HepG2 (cell line): ENCODE data around the gene SMIM30. TPM values are rescaled to one million over a fixed set of nuclear protein-coding genes. Genes with fewer than 3 reads are reported as not detected.

Experiments used
- ATAC-seq: fragments of 200-7000 bp; cut with Tn5 transposase; 3 replicates; pipeline ENCODE4 v1.9.1; 2020; ENCODE audit warnings: mild to moderate bottlenecking, moderate library complexity
- BruUV-seq: library from RNA; stranded (reverse); fragments of 400-500 nt; replicated peaks from 2 replicates; lab custom pipeline; 2021; lab: Mats Ljungman, UMichigan
- CTCF ChIA-PET: fragments of 300-600 bp; formaldehyde crosslinking; extraction: SDS; loops from one replicate; lab custom pipeline; 2021; ENCODE audit warnings: low total read pairs, inconsistent platforms, low intra/inter-chr PET ratio; lab: Yijun Ruan, JAX
- POLR2A ChIA-PET: fragments of 350-600 bp; sonication (Branson Sonifier 250); formaldehyde crosslinking; loops from one replicate; lab custom pipeline; 2020; ENCODE audit warnings: antibody characterized with exemption, inconsistent platforms; lab: Yijun Ruan, JAX
- DNase-seq: peaks from one replicate; pipeline ENCODE4 v3.0.0-alpha.2; 2015; ENCODE audit warnings: low spot score
- FAIRE-seq: peaks from 3 replicates; lab custom pipeline; 2011; peaks lifted over from hg19 to GRCh38; lab: Jason Lieb, UNC
- H2AFZ ChIP-seq: one replicate; pipeline ENCODE4 v1.6.1; 2011; ENCODE audit warnings: low read length, inconsistent platforms
- H3K27ac ChIP-seq: fragments of 300-600 bp; 3 replicates; pipeline ENCODE4 v1.8.0; 2011; ENCODE audit warnings: mixed run types, mild to moderate bottlenecking, mixed read lengths, low read length, inconsistent platforms; ENCODE audit not compliant: insufficient read depth; ENCODE audit errors: extremely low read length
- H3K27me3 ChIP-seq, 2 experiments: fragments of 200-600 bp in 1 of 2; 2 replicates in 1 of 2; 3 replicates in 1 of 2; pipeline versions ENCODE4 v1.6.0 to v1.8.0; 2011; ENCODE audit warnings: low read length in 2 of 2, mild to moderate bottlenecking in 2 of 2, moderate library complexity in 2 of 2, inconsistent platforms in 1 of 2; ENCODE audit not compliant: insufficient read depth in 2 of 2, control insufficient read depth in 1 of 2
- H3K36me3 ChIP-seq, 2 experiments: fragments of 200-600 bp in 1 of 2; replicated peaks in 1 of 2; 2 replicates in 1 of 2; 3 replicates in 1 of 2; pipeline versions ENCODE4 v1.5.1 to v1.8.0; 2011; ENCODE audit warnings: low read length in 2 of 2, inconsistent platforms in 1 of 2; ENCODE audit not compliant: insufficient read depth in 2 of 2, control insufficient read depth in 1 of 2
- H3K4me1 ChIP-seq: 2 replicates; pipeline ENCODE4 v1.5.1; 2012; ENCODE audit warnings: low read length, inconsistent platforms; ENCODE audit not compliant: insufficient read depth
- H3K4me2 ChIP-seq: 2 replicates; pipeline ENCODE4 v1.6.0; 2011; ENCODE audit warnings: low read depth, low read length, inconsistent platforms
- H3K4me3 ChIP-seq, 3 experiments: fragments of 200-600 bp in 1 of 3; sonication (generic), shearing (Covaris generic) in 1 of 3; replicated peaks in 1 of 3; 2 replicates each; pipeline ENCODE4 v1.5.1; 2011 to 2016; ENCODE audit warnings: low read length in 3 of 3, inconsistent platforms in 2 of 3, low read depth in 2 of 3, mild to moderate bottlenecking in 2 of 3, control low read depth in 1 of 3, mixed read lengths in 1 of 3; ENCODE audit not compliant: insufficient read depth in 1 of 3
- H3K79me2 ChIP-seq: one replicate; pipeline ENCODE4 v1.6.1; 2011; ENCODE audit warnings: low read length, inconsistent platforms; ENCODE audit not compliant: insufficient read depth
- H3K9ac ChIP-seq: 2 replicates; pipeline ENCODE4 v1.6.0; 2011; ENCODE audit warnings: mild to moderate bottlenecking, low read depth, low read length, inconsistent platforms; ENCODE audit not compliant: insufficient read depth
- H3K9me3 ChIP-seq: 2 replicates; pipeline ENCODE4 v1.5.1; 2012; ENCODE audit warnings: mild to moderate bottlenecking, low read length
- H4K20me1 ChIP-seq: 2 replicates; pipeline ENCODE4 v1.6.0; 2011; ENCODE audit warnings: inconsistent platforms, mild to moderate bottlenecking, low read length, moderate library complexity; ENCODE audit not compliant: insufficient read depth
- ATRX ChIP-seq: sonication (generic); formaldehyde crosslinking; IDR thresholded peaks from 2 replicates; pipeline ENCODE4 v1.4.0; 2020; ENCODE audit warnings: missing genetic modification reagents, borderline replicate concordance
- MAF1 ChIP-seq: sonication (generic); formaldehyde crosslinking; IDR thresholded peaks from 2 replicates; pipeline ENCODE4 v1.5.0; 2020; ENCODE audit warnings: missing genetic modification reagents, borderline replicate concordance
- PPARG ChIP-seq: conservative IDR thresholded peaks from 2 replicates; pipeline ENCODE4 v1.6.1; 2016; ENCODE audit warnings: missing biosample characterization, missing genetic modification reagents
- SAP130 ChIP-seq: IDR thresholded peaks from 2 replicates; pipeline ENCODE4 v1.6.1; 2016; ENCODE audit warnings: low read depth
- ZBTB1 ChIP-seq: sonication (generic); formaldehyde crosslinking; IDR thresholded peaks from 2 replicates; pipeline ENCODE4 v1.4.0; 2020; ENCODE audit warnings: missing genetic modification reagents, borderline replicate concordance
- WGBS: methylation state at CpG from one replicate; pipeline ENCODE4 v1.1.6; 2017; ENCODE audit warnings: low lambda C conversion rate; 5-methylcytosine and 5-hydroxymethylcytosine counted together
- in situ Hi-C: cut with HindIII; loops from 2 replicates; pipeline ENCODE4 v1.10.0; 2017; ENCODE audit warnings: low pct_unique_long_range_greater_than_20kb; ENCODE audit not compliant: extremely low pct_ligation_motif_present
- intact Hi-C: fragments of 100-400 bp; cut with micrococcal nuclease; formaldehyde crosslinking; loops from one replicate; pipeline ENCODE4 v1.10.0; 2022; ENCODE audit not compliant: unreplicated experiment
- polyA plus RNA-seq, 8 experiments: library from polyadenylated mRNA; depleted of rRNA in 3 of 8; stranded (reverse) in 7 of 8; unstranded in 1 of 8; fragments of >200 nt; fragmentation: Illumina TruSeq in 4 of 8; extraction: Trizol in 4 of 8; gene quantifications; 2 replicates each; pipeline versions ENCODE4 v1.2.1 to v1.2.3, GENCODE V29; 2011 to 2016; ENCODE audit warnings: low read depth in 4 of 8, missing spikeins in 1 of 8, mixed read lengths in 1 of 8; ENCODE audit not compliant: insufficient read depth in 1 of 8
- total RNA-seq, 5 experiments: library from RNA; depleted of rRNA; stranded (reverse); fragments of >200 nt; fragmentation: Illumina TruSeq; extraction: Trizol; gene quantifications; 2 replicates each; pipeline ENCODE4 v1.2.3, GENCODE V29; 2016; ENCODE audit warnings: low read depth in 1 of 5
- TF ChIP-seq, protein P1 (sequence below): sonication (generic); formaldehyde crosslinking; IDR thresholded peaks from 2 replicates; pipeline ENCODE4 v1.5.0; 2020; ENCODE audit warnings: mild to moderate bottlenecking, missing genetic modification reagents, moderate library complexity
- TF ChIP-seq, protein P2 (sequence below): sonication (generic); formaldehyde crosslinking; IDR thresholded peaks from 2 replicates; pipeline ENCODE4 v1.8.1; 2022; ENCODE audit warnings: mild to moderate bottlenecking, missing genetic modification reagents
- TF ChIP-seq, protein P3 (sequence below): sonication (generic); formaldehyde crosslinking; IDR thresholded peaks from 2 replicates; pipeline ENCODE4 v1.5.0; 2020; ENCODE audit warnings: missing genetic modification reagents, mild to moderate bottlenecking, borderline replicate concordance

Gene SMIM30
- total and polyA plus RNA-seq, 2 of the 13 experiments (the other 11 are each of a cell fraction or from before 2014, with no cell fraction given) = 23.5 to 25.2 TPM

DNA sequence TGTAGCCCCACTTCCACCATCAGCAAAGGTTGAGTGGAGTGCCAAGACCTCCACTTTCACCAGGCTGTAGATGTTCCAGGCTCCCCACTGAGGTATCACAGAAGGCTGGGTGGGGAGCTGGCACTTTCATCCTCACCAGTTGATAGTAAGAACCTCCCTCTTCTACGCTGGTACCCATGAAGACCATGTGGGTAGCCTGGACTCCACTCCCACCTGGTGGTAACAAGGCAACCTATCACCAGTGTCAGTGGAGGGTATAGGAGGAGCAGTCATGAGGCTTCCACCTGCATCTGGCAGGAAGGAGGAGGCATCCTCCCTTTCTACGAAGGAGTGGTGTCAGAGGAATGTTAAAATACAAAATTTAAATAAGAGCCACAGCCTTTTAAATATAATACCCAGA is 4.4 kb downstream of the SMIM30 start:
- BruUV-seq = no TSS peak
- ChIA-PET POLR2A (no interaction called here), CTCF (no interaction called here)
- WGBS = 90% methylated on average over 2 of the region's 2 CpGs
- TF ChIP-seq PPARG (CRISPR knock-in tag) = no peak
- TF ChIP-seq MAF1 (CRISPR knock-in tag) = no peak
- TF ChIP-seq, protein P1, sequence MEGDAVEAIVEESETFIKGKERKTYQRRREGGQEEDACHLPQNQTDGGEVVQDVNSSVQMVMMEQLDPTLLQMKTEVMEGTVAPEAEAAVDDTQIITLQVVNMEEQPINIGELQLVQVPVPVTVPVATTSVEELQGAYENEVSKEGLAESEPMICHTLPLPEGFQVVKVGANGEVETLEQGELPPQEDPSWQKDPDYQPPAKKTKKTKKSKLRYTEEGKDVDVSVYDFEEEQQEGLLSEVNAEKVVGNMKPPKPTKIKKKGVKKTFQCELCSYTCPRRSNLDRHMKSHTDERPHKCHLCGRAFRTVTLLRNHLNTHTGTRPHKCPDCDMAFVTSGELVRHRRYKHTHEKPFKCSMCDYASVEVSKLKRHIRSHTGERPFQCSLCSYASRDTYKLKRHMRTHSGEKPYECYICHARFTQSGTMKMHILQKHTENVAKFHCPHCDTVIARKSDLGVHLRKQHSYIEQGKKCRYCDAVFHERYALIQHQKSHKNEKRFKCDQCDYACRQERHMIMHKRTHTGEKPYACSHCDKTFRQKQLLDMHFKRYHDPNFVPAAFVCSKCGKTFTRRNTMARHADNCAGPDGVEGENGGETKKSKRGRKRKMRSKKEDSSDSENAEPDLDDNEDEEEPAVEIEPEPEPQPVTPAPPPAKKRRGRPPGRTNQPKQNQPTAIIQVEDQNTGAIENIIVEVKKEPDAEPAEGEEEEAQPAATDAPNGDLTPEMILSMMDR (CRISPR knock-in tag) = peak; percentile 20; the same call in 1 of the 2 replicates
- Histone ChIP-seq H3K4me1 (peaks cover 11% of the 10 kb centered on the region), H3K79me2 (no peaks in the 10 kb centered on the region), H3K4me2 (no peak overlapping the region), H3K9me3 (no peaks in the 10 kb centered on the region), H2AFZ (no peak overlapping the region), H4K20me1 (no peaks in the 10 kb centered on the region), H3K9ac (no peak overlapping the region), H3K36me3 (no peaks in the 10 kb centered on the region), H3K27ac (no peak overlapping the region), H3K27me3 (no peaks in the 10 kb centered on the region), H3K4me3 (no peak overlapping the region)
- FAIRE-seq = no peak
- intact Hi-C loops = loop anchor here (10.0 kb wide), 2 partner anchors 179 to 559 kb away; a partner anchor contains a TSS
- in situ Hi-C loops = no loop called here
- 0 out of 3 replicates have a peak, but pooled peaks have one; percentile 24 for ATAC-seq
- DNase-seq = peak; percentile 2

DNA sequence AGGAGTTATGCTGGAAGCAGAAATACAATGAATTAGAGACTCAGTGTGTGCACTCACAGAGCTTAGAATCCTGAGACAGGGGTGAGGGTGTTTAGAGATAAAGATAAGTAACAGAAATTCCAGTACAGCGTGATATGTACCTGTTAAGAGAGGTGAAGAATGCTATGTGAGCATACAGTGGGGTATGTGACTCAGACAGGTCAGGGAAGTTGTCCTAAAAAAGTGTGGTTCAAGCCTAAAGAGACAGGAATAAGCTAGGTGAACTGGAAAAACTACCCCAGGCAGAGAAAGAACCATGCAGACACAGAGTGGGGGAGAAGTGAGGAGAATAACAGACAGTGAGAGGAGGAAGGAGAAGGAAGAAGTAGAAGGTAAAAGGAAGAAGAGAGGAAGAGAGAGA is 8.6 kb downstream of the SMIM30 start:
- FAIRE-seq (no peak), ATAC-seq (no peak), DNase-seq (no peak)
- BruUV-seq = no TSS peak
- Histone ChIP-seq H3K9ac (no peak overlapping the region), H2AFZ (no peak overlapping the region), H3K4me2 (no peak overlapping the region), H3K27me3 (no peaks in the 10 kb centered on the region), H4K20me1 (no peaks in the 10 kb centered on the region), H3K4me3 (no peak overlapping the region), H3K36me3 (no peaks in the 10 kb centered on the region), H3K27ac (no peak overlapping the region), H3K4me1 (no peaks in the 10 kb centered on the region), H3K9me3 (no peaks in the 10 kb centered on the region), H3K79me2 (no peaks in the 10 kb centered on the region)
- intact Hi-C loops (loop anchor here (10.0 kb wide), 2 partner anchors 175 to 555 kb away; a partner anchor contains a TSS), in situ Hi-C loops (no loop called here)
- POLR2A ChIA-PET = no interaction called here
- CTCF ChIA-PET = no interaction called here
- 13% methylated on average over 1 of the region's 1 CpG for WGBS
- TF ChIP-seq ATRX (CRISPR knock-in tag) (no peak), ZBTB1 (CRISPR knock-in tag) (no peak), SAP130 (CRISPR knock-in tag) (no peak)
- TF ChIP-seq, protein P2, sequence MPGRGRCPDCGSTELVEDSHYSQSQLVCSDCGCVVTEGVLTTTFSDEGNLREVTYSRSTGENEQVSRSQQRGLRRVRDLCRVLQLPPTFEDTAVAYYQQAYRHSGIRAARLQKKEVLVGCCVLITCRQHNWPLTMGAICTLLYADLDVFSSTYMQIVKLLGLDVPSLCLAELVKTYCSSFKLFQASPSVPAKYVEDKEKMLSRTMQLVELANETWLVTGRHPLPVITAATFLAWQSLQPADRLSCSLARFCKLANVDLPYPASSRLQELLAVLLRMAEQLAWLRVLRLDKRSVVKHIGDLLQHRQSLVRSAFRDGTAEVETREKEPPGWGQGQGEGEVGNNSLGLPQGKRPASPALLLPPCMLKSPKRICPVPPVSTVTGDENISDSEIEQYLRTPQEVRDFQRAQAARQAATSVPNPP (CRISPR knock-in tag) = no peak
- TF ChIP-seq, protein P3, sequence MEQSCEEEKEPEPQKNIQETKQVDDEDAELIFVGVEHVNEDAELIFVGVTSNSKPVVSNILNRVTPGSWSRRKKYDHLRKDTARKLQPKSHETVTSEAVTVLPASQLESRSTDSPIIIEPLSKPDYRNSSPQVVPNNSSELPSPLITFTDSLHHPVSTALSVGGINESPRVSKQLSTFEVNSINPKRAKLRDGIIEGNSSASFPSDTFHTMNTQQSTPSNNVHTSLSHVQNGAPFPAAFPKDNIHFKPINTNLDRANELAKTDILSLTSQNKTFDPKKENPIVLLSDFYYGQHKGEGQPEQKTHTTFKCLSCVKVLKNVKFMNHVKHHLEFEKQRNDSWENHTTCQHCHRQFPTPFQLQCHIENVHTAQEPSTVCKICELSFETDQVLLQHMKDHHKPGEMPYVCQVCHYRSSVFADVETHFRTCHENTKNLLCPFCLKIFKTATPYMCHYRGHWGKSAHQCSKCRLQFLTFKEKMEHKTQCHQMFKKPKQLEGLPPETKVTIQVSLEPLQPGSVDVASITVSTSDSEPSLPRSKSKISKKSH (CRISPR knock-in tag) = no peak
